CD4-positive, alpha-beta T cell treated with Interleukin-2 at 100 ng/mL for 4 hours (primary cell): Measurements from ENCODE around the gene WNT4.

Experiments used
- DNase-seq: peaks from one replicate; pipeline ENCODE4 v3.0.0-alpha.2; 2020; ENCODE audit warnings: low spot score

The WNT4 gene

DNA sequence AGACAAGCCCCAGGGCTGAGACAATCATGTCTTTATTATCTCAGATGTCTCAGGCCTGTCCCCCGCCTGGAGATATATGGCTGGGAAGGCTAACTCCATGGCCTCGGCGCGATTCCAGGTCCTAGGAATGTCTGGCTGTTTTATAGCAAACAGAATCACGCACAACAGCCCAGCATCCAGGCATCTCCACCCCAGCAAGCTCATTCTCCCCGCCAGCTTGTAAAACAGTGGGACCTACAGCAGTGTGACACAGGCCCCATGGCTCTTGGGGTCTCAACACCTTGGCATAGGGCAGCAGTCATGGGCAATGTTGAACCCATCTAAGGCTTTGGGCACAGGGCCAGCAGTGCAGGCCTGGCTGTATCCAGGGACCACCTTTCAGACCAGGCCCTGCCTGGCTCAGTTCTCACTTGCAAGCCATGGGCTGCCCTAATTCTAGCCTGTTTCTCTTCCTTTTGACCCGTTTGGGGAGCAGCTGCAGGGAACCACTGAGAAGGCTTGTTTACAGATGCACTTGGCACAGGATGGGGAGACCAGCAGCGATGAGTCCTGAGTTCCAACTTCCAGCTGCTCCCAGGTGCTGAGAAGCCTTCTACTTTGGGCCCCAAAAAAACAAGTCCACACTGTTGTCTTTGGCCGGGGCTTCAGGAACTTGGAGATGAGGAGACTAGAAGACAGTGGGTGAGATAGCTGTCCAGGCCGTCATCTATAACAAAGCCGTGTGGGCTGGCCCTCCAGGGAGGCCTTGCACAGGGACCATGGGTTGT lies 34.4 kb downstream of the WNT4 start:
- no peak for DNase-seq

DNA sequence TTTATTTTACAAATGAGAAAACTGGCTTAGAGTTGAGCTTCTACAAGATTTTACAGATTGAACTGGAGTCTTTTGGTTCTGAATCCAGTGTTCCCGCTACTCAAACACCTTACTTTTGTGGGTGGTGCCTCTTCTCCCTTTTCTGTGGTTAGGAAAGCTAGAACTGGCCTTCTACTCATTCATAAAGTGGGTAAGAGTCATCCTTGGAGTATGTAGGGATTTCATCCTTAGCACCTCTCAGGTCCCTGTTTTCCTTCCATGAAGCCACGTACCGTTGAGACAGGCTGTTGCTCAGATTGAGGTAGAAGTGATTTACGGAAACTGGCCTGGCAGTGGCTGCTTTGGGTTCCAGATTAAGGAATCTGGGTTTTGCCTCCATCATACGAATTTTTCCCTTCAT lies 35.8 kb downstream of the WNT4 start:
- no peak for DNase-seq

DNA sequence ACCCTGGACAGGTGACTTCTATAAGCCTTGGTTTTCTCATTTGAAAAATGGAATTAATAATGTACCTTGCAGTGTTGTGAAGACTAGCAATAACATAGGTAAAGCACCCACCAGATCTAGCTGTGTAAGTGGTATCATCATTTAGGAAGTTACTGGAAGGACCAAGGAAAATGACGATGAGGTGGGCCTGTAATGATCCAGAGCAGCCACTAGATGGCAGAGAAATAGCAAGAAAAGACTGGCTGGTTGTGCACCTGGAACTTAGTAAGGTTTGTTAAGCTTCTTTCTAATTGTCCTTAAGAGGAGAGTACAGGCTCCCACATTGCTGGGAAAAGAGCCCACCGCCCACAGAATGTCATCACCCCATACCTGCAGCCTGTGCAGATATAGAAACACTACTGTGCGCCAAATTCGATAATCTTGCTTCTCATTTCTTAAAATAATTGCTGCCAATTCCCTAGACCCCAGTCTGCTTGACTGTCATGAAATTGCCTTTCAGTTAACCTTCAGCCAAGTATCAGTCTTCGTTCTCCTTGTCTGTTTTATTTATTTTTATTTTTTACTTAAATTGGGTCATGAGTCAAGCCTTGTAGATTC lies 37.2 kb downstream of the WNT4 start:
- peak; percentile 61 for DNase-seq

DNA sequence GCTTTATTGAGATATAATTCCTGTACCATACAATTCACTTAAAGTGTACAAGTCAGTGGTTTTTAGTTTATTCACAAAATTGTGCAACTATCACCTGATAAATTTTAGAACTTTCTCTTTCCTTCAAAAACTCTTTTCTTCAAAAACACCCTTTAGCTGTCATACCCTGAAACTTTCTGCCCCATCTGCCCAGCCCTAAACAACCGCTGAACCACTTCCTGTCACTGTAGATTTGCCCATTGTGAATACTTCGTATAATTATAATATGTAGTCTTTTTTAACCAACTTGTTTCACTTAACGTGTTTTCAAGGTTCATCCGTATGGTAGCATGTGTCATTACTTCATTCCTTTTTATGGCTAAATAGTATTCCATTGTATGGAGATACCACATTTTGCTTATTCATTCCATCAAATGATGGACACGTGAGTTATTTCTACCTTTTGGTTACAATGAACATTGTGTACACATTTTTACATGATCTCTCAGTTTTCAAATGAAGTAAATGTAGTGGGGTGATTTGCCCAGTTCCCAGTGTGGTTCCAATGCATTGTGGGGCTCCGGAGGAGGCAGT lies 37.9 kb downstream of the WNT4 start:
- DNase-seq = peak; percentile 67

DNA sequence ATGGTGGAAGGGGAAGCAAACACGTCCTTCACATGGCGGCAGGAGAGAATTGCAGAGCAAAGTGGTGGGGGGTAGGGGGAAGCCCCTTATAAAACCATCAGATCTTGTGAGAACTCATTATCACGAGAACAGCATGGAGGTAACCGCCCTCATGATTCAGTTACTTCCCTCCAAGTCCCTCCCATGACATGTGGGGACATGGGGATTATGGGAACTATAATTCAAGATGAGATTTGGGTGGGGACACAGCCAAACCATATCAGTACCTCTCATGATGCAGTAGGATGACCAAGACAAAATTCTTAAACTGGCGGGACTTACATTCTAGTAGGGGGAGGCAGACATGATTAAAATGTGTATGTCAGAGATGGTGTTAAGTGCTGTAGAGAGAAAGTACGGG lies 38.8 kb downstream of the WNT4 start:
- no peak for DNase-seq

DNA sequence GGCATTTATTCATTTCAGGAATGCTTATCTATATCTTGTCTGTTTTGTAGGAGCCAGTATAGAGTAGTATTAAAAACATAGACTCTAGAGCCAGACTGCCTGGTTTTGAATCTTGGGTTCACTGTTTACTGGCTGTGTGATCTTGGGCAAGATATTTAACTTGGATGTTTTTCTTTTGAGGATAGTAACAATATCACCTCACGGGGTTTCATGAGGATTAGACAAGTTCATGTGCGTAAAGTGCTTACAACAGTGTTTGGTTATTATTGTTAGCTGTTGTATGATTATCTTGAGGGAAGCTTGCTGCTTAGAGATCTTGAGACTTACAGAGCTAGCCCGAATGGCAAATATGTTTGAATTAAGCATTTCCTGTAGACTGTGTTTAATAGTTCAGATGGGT lies 40.2 kb downstream of the WNT4 start:
- no peak for DNase-seq

DNA sequence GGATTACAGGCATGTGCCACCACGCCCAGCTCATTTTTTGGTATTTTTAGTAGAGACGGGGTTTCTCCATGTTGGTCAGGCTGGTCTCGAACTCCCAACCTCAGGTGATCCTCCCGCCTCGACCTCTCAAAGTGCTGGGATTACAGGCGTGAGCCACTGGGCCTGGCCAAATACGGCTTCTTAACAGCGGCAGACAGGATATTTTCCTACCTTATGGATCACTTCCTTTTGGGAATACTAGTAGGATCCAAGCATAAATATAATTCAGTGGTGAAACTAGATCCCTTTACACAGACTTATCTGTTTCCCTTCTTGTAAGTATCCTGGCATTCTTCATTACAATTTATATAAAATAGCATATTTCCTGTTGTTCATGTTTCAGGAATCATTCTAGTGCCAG lies 40.9 kb downstream of the WNT4 start:
- DNase-seq = no peak

DNA sequence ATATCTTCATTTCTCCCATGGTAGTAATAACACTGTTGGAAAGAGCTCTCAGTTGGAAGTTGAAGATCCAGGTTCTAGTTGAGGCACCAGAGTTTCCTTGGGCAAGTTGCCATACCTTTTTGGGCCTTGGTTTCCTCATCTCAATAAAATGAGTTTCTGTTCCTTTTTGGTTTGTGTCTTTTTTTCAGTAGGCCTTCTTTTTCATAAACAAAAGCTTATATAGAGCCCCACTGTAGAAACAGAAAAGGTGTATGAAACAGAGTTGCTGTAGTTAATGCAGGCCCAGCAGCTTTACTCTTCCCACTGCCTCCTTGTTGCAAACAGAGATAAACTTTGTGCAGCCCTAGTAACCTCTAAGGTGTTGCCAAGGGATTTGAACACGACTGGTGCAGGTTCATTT lies 41.7 kb downstream of the WNT4 start:
- no peak for DNase-seq

DNA sequence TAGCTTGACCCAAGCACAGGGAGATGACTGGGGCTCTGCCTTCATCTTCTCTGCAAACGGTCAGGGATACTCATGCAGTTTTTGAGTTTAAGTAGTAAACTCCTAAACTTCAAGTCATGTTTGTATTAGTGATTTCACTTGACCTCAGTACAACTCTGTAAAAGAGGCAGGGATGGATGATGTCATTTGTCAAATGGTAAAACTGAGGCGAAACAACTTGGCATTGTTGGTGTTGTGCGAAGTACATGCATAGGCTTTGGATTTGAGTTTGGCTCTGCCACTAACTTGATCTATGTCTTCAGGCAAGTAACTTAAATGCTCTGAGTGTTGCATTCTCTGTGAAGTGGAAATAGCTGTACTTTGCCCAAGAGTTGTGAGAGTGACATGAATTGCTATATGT lies 42.7 kb downstream of the WNT4 start:
- no peak for DNase-seq

DNA sequence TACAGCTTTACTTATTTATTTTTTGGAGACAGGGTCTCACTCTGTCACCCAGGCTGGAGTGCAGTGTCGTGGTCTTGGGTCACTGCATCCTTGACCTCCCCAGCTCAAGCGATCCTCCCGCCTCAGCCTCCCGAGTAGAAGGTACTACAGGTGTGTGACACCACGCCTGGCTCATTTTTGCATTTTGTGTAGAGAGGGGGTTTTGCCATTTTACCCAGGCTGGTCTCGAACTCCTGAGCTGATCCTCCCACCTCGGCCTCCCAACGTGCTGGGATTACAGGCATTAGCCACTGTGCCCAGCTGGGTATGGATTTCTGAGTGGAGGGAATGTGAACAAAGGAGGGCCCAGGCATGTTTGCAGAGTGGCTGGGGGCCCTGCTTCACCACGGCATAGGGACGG lies 44.1 kb downstream of the WNT4 start:
- no peak for DNase-seq

DNA sequence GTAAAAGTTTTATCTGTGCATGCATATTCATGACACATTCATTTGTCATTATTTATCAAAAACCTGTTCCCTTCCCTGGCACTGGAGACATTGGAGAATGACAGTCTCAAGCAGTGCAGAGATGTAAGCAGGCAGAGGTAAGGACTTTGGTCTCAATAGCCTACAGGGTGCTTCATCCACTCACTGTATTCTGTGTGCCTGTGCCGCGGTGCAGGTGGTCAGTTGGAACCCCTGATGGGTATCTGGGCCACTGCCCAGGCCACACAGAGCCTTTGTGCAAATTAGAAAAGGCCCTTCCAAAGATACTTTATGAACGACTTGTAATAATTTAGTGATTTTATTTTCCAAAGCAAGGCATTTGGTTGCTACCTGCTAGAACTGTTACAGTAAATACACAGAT lies 46.4 kb downstream of the WNT4 start:
- DNase-seq = no peak

DNA sequence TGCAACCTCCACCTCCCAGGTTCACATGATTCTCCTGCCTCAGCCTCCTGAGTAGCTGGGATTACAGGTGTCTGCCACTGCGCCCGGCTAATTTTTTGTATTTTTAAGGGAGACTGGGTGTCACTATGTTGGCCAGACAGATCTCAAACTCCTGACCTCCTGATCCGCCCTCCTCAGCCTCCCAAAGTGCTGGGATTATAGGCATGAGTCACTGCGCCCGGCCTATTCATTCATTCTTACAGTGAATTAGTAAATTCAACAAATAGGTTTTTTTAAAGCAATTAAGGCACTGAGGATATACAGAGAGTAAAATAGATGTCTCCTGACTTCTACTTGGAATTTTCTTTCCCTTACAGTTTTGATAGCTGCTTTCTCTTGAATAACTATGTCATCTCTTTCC lies 46.9 kb downstream of the WNT4 start:
- no peak for DNase-seq

DNA sequence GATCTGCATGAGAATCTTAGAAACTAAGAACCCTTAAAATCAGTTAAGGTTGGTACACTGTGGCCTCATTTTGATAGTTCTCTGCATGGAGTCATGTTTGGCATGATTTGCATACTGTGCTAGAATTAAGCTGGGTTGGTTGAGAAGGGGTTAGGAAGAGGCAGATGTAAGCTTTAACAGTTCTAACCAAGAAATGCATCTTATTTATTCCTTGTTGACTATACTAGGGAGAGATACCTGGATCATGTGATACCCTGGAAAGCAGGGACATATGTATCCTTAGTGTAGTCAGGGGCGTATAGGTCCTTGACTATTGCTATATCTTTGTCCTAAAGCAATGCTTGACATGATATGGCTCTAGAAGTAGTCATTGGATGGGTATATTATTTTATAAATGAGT lies 49.4 kb downstream of the WNT4 start:
- no peak for DNase-seq

DNA sequence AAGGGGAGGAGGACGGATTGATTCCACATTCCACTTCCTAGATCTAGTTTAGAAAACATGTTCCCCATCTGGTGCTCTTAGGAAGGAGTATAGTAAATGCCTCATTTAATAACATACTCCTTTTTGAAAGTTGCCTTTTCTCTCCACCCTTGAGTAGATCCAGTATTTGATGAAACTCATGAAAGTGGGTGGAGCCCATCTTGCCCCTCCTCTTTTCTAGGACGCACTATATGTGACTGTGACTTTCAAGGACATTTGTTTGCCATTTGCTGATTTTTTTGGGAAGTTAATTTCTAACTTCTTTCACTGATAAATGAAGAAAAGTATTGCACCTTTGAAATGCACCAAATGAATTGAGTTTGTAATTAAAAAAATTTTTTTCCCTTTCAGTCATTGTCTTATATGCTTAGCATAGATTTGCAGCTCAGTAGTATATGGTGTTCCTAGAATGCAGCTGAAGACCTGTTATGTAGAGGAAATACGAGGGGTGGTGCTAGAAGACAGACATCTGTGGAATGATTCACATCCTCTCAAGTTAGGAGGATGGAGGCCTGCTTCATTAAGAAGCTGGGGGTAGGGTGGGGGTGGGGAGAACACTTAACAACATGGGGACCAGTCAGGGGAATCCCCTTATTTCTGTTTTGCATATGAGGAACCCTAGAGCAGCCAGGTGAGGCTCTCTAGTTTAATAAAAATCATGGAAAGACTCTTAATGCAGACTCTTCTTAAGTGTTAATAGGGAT lies 50.7 kb downstream of the WNT4 start:
- DNase-seq = peak; percentile 82

DNA sequence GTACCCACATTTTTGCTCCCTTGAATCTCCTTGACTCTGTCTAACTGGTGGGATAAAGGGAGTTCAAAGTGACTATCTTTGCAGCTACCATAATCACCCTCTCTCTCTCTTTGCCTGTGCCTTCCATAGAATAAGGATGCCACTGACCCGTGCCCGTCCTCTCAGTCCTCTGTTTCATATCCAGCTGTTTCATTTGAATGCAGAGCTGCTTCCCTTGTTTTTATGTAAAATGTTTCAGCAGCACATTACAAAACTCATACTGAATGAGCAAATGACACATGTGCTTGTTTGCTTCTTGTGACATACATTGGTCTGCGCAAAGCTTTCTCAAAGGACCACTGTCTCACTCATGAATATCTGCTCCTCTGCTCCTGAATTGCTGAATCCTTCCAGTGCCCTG lies 52.0 kb downstream of the WNT4 start:
- no peak for DNase-seq

DNA sequence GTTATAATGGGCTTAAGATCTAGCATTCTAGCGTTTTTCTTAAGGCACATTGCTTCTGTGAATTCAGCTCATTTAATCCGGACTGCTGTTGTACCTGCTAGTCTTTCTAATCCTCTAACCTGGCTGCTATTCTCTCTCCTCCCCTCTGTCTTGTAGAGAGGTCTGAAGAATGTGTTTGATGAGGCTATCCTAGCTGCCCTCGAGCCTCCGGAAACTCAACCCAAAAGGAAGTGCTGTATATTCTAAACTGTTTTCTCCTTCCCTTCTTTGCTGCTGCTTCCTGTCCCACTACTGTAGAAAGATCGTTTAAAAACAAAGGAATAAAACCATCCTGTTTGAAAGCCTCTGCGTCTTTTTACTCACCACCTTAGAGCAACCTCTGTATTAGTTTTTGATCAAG lies 53.1 kb downstream of the WNT4 start:
- peak; percentile 6 for DNase-seq

DNA sequence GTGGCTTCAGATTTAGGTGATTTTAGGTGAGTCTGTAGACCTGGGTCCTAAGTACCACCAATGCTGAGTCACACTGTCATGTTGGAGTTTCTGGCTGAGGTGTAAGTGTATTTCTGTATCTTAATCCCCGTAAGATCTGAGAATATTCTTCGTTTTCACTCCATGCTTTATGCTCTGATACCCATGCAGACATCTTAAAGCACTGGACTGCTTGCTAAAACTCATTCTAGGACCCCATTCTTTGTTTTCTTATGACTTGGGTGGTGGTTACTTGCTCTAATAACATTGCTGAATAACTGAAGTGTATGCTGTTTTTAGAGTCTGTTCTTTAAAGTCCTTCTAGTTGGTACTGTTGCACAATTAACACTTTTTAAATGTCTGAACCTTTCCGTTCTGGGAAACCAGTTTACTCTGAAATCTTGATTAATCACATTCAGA lies 53.7 kb downstream of the WNT4 start:
- DNase-seq = peak; percentile 34

DNA sequence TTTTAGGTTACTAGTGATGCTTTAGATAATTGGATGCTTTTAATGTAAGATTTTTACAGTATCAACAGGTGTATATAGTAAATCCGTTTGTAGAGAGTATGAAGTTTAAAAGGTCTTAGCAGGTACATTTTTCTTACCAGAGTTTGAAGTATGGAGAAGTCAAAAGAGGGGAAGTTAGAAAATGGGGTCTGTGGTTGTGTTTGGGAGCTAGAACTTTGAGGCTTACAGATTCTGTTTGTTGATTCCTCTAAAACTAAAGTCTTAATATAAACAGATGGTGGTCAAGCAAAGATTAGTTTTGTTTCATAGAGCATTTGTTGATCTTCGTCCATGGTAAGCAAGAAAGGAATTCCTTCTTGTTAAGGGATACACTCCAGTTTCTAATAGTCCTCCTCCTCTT lies 54.6 kb downstream of the WNT4 start:
- DNase-seq = no peak

DNA sequence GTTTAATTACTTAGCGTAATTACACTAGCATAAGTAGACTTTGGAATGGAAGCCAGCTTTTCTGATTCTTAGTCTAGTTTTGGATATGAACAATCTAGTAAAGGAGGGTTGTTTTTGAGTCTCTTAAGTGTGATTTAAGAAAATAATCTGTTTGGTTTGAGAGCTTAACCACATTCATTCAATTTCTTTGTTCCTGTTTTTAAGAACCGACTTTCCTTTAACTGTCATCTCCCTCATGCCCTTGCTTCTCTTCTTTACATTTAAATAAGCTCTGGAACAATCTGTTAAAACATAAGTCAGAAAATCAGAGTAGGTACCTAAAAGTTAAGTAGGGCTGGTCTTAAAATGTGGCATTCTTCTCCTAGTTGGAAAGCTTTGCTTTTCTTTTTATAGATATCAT lies 62.7 kb downstream of the WNT4 start:
- no peak for DNase-seq

DNA sequence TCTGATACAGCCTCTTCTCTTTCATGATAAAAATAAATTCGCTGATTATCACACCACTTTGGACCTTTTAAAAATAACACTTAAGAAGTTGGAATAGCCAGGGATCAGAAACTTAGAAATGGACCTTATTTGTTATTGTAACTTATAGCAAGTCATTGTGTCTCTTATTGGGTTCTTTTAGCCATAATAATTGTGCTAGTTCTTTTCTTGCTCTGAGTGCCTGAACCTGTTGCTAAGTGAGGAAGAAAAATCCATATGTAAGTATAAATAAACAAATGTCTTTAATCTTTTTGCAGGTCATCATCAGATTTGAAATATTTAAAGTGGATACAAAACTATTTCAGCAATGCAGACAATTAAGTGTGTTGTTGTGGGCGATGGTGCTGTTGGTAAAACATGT lies 64.8 kb downstream of the WNT4 start:
- no peak for DNase-seq

DNA sequence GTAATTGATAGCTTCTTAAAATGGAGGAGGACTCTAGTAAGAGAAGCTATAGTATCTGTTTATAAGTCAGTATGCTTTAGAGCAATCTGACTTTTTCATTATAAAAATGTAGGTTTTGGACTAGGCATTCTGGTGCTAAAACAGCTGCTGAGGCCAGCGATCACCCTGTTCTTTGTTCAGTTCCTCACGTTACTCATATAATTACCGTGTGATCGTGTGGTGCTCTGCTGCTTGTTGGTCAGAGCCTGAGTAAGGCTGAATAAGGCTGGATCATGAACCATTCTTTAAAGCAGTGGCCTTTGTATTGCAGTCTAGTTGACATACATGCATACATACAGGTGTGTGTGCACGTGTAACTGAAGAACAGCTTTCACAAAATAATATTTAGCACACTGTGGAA lies 65.2 kb downstream of the WNT4 start:
- DNase-seq = no peak

DNA sequence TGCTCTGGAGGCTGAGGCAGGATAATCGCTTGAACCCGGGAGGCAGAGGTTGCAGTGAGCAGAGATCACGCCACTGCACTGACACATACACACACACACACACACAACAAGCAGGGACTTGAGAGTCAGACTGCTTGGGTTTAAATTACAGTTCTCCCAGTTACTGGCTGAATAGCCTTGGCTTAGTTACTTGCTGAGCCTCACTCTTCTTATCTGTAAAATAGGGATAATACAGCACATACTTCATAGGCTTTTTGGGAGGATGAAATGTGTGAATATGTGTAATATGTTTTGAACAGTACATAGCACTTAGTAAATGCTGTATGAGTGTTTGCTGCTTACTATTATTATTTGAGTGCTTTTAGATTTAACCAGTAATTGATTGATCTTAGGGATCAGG lies 66.6 kb downstream of the WNT4 start:
- DNase-seq = no peak

DNA sequence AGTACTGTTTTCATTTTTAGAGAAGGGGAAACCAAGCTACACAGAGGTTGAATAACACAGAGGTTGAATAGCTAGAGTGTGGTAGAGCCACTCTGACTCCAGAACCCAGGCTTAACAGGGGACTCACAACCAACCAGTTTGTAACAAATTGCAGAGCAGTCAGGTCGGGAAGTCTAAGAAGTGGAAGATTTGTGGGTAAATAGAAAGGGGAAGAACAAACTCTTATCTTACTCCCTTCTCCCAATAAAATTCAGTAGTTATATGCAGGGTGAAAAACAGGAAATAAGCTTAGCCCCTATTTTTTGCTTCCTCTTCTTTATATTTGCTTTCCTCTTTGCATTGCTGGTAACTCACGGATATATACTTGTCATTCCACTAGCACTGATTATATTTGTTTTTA lies 67.2 kb downstream of the WNT4 start:
- DNase-seq = no peak
